GM23338 (cell line): Measurements from ENCODE around the gene ANKRD44. TPM values are rescaled to one million over a fixed set of nuclear protein-coding genes. Genes with fewer than 3 reads are reported as not detected.

Source experiments
- ATAC-seq: fragments of 200-7000 bp; cut with Tn5 transposase; 3 replicates; pipeline ENCODE4 v1.9.1; 2020
- DNase-seq: peaks from one replicate; pipeline ENCODE4 v3.0.0-alpha.2; 2015; ENCODE audit warnings: low spot score
- H2AFZ ChIP-seq: fragments of 200-600 bp; sonication (generic); 2 replicates; pipeline ENCODE4 v1.8.0; 2016; ENCODE audit warnings: antibody characterized with exemption, mild to moderate bottlenecking, moderate library complexity
- H3F3A ChIP-seq: fragments of 200-600 bp; sonication (generic); replicated peaks from 2 replicates; pipeline ENCODE4 v1.8.0; 2017; ENCODE audit warnings: antibody characterized with exemption, mixed run types, low read depth
- H3K27ac ChIP-seq: fragments of 200-600 bp; sonication (generic); 2 replicates; pipeline ENCODE4 v1.6.1; 2016; ENCODE audit warnings: low read depth
- H3K27me3 ChIP-seq: fragments of 200-600 bp; sonication (generic); 2 replicates; pipeline ENCODE4 v1.8.0; 2016; ENCODE audit warnings: mild to moderate bottlenecking, mixed run types, moderate library complexity; ENCODE audit not compliant: insufficient read depth
- H3K36me3 ChIP-seq: fragments of 200-600 bp; sonication (generic); 2 replicates; pipeline ENCODE4 v1.8.0; 2016; ENCODE audit warnings: mild to moderate bottlenecking; ENCODE audit not compliant: insufficient read depth
- H3K4me1 ChIP-seq: fragments of 200-600 bp; sonication (generic); 2 replicates; pipeline ENCODE4 v1.8.0; 2016; ENCODE audit warnings: mild to moderate bottlenecking, moderate library complexity; ENCODE audit not compliant: insufficient read depth
- H3K4me2 ChIP-seq: fragments of 200-600 bp; sonication (generic); 2 replicates; pipeline ENCODE4 v1.7.1; 2017; ENCODE audit warnings: mixed run types
- H3K4me3 ChIP-seq: fragments of 200-600 bp; sonication (generic); 2 replicates; pipeline ENCODE4 v1.6.1; 2016; ENCODE audit warnings: mixed run types
- H3K79me2 ChIP-seq: fragments of 200-600 bp; sonication (generic); replicated peaks from 2 replicates; pipeline ENCODE4 v1.8.0; 2017; ENCODE audit warnings: mild to moderate bottlenecking; ENCODE audit not compliant: insufficient read depth
- H3K9me2 ChIP-seq: fragments of 200-600 bp; sonication (generic); 2 replicates; pipeline ENCODE4 v1.8.0; 2017; ENCODE audit not compliant: insufficient read depth
- H4K20me1 ChIP-seq: fragments of 200-600 bp; sonication (generic); replicated peaks from 2 replicates; pipeline ENCODE4 v1.8.0; 2017; ENCODE audit warnings: mild to moderate bottlenecking; ENCODE audit not compliant: insufficient read depth
- H3K27ac Mint-ChIP-seq: 2 replicates; pipeline ENCODE4 v1.8.0; 2020; ENCODE audit warnings: inconsistent platforms, mild to moderate bottlenecking, moderate library complexity, mixed read lengths
- H3K27me3 Mint-ChIP-seq: 3 replicates; pipeline ENCODE4 v1.8.0; 2022; ENCODE audit warnings: low read depth, mild to moderate bottlenecking, moderate library complexity, mixed read lengths, inconsistent platforms; ENCODE audit not compliant: insufficient read depth, poor library complexity
- H3K36me3 Mint-ChIP-seq: 3 replicates; pipeline ENCODE4 v1.8.0; 2021; ENCODE audit warnings: low read depth, mild to moderate bottlenecking, inconsistent platforms, moderate library complexity, mixed read lengths
- H3K4me1 Mint-ChIP-seq: 3 replicates; pipeline ENCODE4 v1.8.0; 2020; ENCODE audit warnings: mild to moderate bottlenecking, inconsistent platforms, mixed read lengths
- H3K4me3 Mint-ChIP-seq: 3 replicates; pipeline ENCODE4 v1.8.0; 2021; ENCODE audit warnings: moderate library complexity, mild to moderate bottlenecking, inconsistent platforms, mixed read lengths
- H3K9me3 Mint-ChIP-seq: 3 replicates; pipeline ENCODE4 v1.8.0; 2020; ENCODE audit warnings: moderate library complexity, mild to moderate bottlenecking, inconsistent platforms, mixed read lengths
- CREB1 ChIP-seq: fragments of 250-450 bp; sonication (Bioruptor Pico); IDR thresholded peaks from 2 replicates; pipeline ENCODE4 v1.5.0; 2020; ENCODE audit warnings: low read depth, mild to moderate bottlenecking, moderate library complexity
- CTCF ChIP-seq, 2 experiments: fragments of 200-600 bp in 1 of 2; sonication (generic) in 1 of 2; conservative IDR thresholded peaks; 2 replicates each; pipeline versions ENCODE4 v1.5.1 to v1.6.1; 2016 to 2017; ENCODE audit warnings: antibody characterized with exemption in 2 of 2, low read depth in 2 of 2, mild to moderate bottlenecking in 2 of 2, moderate library complexity in 1 of 2
- ETS1 ChIP-seq: IDR thresholded peaks from 2 replicates; pipeline ENCODE4 v1.6.1; 2016; ENCODE audit warnings: antibody characterized with exemption
- EZH2 ChIP-seq: fragments of 200-600 bp; sonication (generic); IDR thresholded peaks from one replicate; pipeline ENCODE4 v1.8.0; 2017; ENCODE audit warnings: antibody characterized with exemption, mild to moderate bottlenecking, low read depth; ENCODE audit not compliant: unreplicated experiment
- POLR2AphosphoS5 ChIP-seq: IDR thresholded peaks from 2 replicates; pipeline ENCODE4 v1.6.1; 2016; ENCODE audit warnings: antibody characterized with exemption, low read depth
- REST ChIP-seq: IDR thresholded peaks from one replicate; pipeline ENCODE4 v1.6.1; 2018; ENCODE audit warnings: antibody characterized with exemption; ENCODE audit not compliant: unreplicated experiment
- STAT1 ChIP-seq: IDR thresholded peaks from one replicate; pipeline ENCODE4 v1.6.1; 2016; ENCODE audit warnings: antibody characterized with exemption; ENCODE audit not compliant: unreplicated experiment
- ZNF331 ChIP-seq: fragments of 250-450 bp; sonication (Bioruptor Pico); IDR thresholded peaks from 2 replicates; pipeline ENCODE4 v1.5.0; 2020; ENCODE audit warnings: low read depth, mild to moderate bottlenecking, moderate library complexity
- ZNF462 ChIP-seq: fragments of 250-450 bp; sonication (Bioruptor Pico); IDR thresholded peaks from 2 replicates; pipeline ENCODE4 v1.5.0; 2020; ENCODE audit warnings: mild to moderate bottlenecking, moderate library complexity
- polyA plus RNA-seq: library from polyadenylated mRNA; unstranded; fragments of >200 nt; fragmentation: Nextera tagmentation; extraction: Ambion mirVana; gene quantifications from 2 replicates; pipeline ENCODE4 v1.2.1, GENCODE V29; 2016
- total RNA-seq: library from RNA; depleted of rRNA; stranded (reverse); fragments of >200 nt; shearing (Covaris generic); gene quantifications from 2 replicates; pipeline ENCODE4 v1.2.3, GENCODE V29; 2014

The ANKRD44 gene
- total and polyA plus RNA-seq, 2 experiments from 2014 or later, result 0.44 to 0.56 TPM

- no peak overlapping the region for H2AFZ ChIP-seq
- Mint-ChIP-seq H3K36me3 (no peaks in the 10 kb centered on the region), H3K4me3 (no peak overlapping the region), H3K27me3 (peaks cover 2% of the 10 kb centered on the region), H3K4me1 (peaks cover 2% of the 10 kb centered on the region; the same call in 2 of the 3 replicates), H3K27ac (no peak overlapping the region), H3K9me3 (no peaks in the 10 kb centered on the region)
- no peak overlapping the region for H3K4me2 ChIP-seq
- peaks cover 4% of the 10 kb centered on the region; the same call in 1 of the 2 replicates for H3K4me1 ChIP-seq
- no peaks in the 10 kb centered on the region for H3K36me3 ChIP-seq
- no peak overlapping the region for H3K27ac ChIP-seq
- TF ChIP-seq CREB1 (no peak), STAT1 (no peak), POLR2AphosphoS5 (no peak)
- no peaks in the 10 kb centered on the region for H3K79me2 ChIP-seq
- H3K4me3 ChIP-seq, result no peak overlapping the region
- DNase-seq, result no peak
- no peaks in the 10 kb centered on the region for H3K9me2 ChIP-seq
- no peaks in the 10 kb centered on the region for H3K27me3 ChIP-seq
- ATAC-seq, result no peak
- no peaks in the 10 kb centered on the region for H4K20me1 ChIP-seq
- H3F3A ChIP-seq, result no peaks in the 10 kb centered on the region
These were observed 317.0 kb downstream of the ANKRD44 start for GRCh38 chr2:196993617-196994016.

GRCh38 chr2:196992466-196992865 lies 318.1 kb downstream of the ANKRD44 start:
- Mint-ChIP-seq H3K27ac (no peak overlapping the region), H3K9me3 (no peaks in the 10 kb centered on the region), H3K36me3 (no peaks in the 10 kb centered on the region), H3K4me1 (peaks cover 13% of the 10 kb centered on the region; the same call in 2 of the 3 replicates), H3K4me3 (no peak overlapping the region), H3K27me3 (peaks cover 2% of the 10 kb centered on the region)
- DNase-seq (peak; percentile 41), ATAC-seq (peak; percentile 75)
- Histone ChIP-seq H3K27ac (no peak overlapping the region), H3K9me2 (no peaks in the 10 kb centered on the region), H3K36me3 (no peaks in the 10 kb centered on the region), H3K27me3 (no peaks in the 10 kb centered on the region), H3K4me2 (no peak overlapping the region), H4K20me1 (no peaks in the 10 kb centered on the region), H3K79me2 (no peaks in the 10 kb centered on the region), H3K4me1 (peaks cover 11% of the 10 kb centered on the region; the same call in 1 of the 2 replicates), H2AFZ (no peak overlapping the region), H3K4me3 (no peak overlapping the region), H3F3A (no peaks in the 10 kb centered on the region)
- no peak for TF ChIP-seq ETS1
- TF ChIP-seq POLR2AphosphoS5, result no peak
- TF ChIP-seq CTCF (conservative IDR thresholded peaks at IDR 0.05; ENCODE audit: low read depth in 2 of 2), result no peak
- no peak for TF ChIP-seq EZH2
- no peak for TF ChIP-seq REST
- no peak for TF ChIP-seq STAT1
- no peak for TF ChIP-seq ZNF331 (CRISPR knock-in tag)
- no peak for TF ChIP-seq CREB1
- TF ChIP-seq ZNF462, result no peak
